VCaP (cell line): Measurements from ENCODE around the gene SLC25A1.
A peak's percentile ranks its signal among the peaks of the same experiment; 100 is the strongest.

Experiments used
- H3K27ac ChIP-seq: fragments of 450-650 bp; 2 replicates; pipeline ENCODE4 v1.5.1; 2017
- TF ChIP-seq, protein P1 (sequence below): fragments of 450-650 bp; conservative IDR thresholded peaks from 2 replicates; pipeline ENCODE4 v1.5.1; 2017; ENCODE audit warnings: mild to moderate bottlenecking, moderate library complexity

The SLC25A1 gene

DNA sequence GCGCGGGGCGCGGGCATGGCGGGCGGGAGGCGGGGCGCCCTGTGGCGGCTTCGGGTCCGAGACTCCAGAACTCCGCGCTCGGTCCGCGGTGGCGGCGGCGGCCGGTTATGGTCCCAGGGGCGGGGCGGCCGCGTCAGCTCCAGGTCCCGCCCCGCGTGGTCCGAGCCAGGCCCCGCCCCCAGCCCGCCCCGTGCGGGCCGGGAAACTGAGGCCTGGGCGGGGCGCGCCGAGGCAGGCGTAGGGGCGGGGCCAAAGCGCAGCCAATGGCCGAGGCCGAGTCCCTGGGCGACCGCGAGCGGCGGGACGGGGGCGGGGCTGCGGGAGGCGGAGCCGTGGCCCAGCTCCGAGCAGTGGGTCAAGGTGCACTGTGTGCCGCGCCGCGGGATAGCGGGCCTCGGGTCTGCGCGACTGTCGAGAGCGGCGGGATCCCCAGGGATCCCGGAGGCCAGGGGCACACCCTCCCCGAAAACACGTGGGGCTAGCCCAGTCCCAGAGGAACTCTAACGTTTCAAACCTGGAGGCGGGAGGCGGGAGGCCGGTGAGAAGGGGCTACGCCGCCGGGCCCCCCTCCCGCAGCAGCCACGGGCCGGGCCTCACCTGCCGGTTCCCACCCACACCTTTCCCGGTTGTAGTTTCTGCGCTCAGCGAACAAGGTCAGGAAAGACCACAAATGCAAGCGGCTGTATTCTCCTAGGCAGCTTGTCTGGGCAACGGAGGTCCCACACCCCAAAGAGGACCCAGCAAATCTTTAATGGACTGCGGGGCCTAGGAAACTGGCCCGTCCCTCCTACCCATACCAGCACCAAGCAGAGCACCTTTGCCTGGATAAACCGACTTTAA lies at the start of gene SLC25A1:
Gene SLC25A1 (minus strand): TSS at position 80 of the 840 bp plus-strand sequence. CDS start 63 bp downstream, at position 17.
- H3K27ac ChIP-seq, result peak within 1 kb of the TSS; percentile 95

DNA sequence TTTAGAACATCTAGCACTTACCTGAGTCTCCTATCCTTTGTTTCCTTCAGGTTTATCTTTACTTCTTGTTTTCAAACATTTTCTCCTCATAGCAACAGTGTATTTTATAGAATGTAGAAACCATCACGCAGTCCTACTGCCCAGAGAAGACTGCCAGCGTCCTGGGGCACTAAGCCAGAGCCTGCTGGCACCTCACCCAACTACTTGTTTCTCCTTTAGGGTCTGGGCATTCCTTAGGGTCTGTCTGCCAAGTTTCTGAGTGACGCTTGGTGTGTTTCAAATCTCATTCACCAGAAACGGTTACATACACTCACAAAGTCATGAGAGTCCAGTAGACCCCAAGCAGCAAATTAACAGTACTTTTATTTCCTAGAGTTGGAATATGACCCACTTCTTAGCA lies 49.6 kb upstream of the SLC25A1 start:
- H3K27ac ChIP-seq, result no peak overlapping the region
- TF ChIP-seq, protein P1, sequence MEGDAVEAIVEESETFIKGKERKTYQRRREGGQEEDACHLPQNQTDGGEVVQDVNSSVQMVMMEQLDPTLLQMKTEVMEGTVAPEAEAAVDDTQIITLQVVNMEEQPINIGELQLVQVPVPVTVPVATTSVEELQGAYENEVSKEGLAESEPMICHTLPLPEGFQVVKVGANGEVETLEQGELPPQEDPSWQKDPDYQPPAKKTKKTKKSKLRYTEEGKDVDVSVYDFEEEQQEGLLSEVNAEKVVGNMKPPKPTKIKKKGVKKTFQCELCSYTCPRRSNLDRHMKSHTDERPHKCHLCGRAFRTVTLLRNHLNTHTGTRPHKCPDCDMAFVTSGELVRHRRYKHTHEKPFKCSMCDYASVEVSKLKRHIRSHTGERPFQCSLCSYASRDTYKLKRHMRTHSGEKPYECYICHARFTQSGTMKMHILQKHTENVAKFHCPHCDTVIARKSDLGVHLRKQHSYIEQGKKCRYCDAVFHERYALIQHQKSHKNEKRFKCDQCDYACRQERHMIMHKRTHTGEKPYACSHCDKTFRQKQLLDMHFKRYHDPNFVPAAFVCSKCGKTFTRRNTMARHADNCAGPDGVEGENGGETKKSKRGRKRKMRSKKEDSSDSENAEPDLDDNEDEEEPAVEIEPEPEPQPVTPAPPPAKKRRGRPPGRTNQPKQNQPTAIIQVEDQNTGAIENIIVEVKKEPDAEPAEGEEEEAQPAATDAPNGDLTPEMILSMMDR, result no peak

More for the DNA sequence above, at the start of gene SLC25A1:
- TF ChIP-seq, protein P1, result no peak

- H3K27ac ChIP-seq, result no peak overlapping the region
- TF ChIP-seq, protein P1, result no peak
Measured at GRCh38 chr22:19226428-19226827, 47.9 kb upstream of the SLC25A1 start.

GRCh38 chr22:19225560-19225959 lies 47.0 kb upstream of the SLC25A1 start:
- H3K27ac ChIP-seq, result no peak overlapping the region
- TF ChIP-seq, protein P1, result no peak

GRCh38 chr22:19224985-19225384 lies 46.4 kb upstream of the SLC25A1 start:
- TF ChIP-seq, protein P1, result no peak
- H3K27ac ChIP-seq, result no peak overlapping the region

DNA sequence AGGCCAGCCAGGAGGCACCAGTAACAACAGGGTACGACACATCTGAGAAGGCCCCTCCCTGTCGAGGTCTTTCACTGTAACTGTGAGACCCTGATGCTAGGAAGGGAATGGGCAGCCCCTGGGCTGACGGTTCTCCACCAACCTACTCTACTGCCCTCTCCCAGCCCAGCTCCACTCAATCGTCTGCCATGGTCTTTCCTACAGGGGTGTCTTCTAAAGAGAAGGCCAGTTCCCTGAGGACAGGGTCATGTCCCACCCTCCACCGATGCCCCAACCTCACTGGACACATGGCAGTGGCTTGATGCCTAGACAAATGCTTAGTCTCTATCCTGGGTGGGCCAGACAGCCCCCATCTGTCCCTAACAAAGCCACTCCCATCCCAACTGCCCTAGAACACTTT lies 46.0 kb upstream of the SLC25A1 start:
- H3K27ac ChIP-seq, result no peak overlapping the region
- TF ChIP-seq, protein P1, result no peak

DNA sequence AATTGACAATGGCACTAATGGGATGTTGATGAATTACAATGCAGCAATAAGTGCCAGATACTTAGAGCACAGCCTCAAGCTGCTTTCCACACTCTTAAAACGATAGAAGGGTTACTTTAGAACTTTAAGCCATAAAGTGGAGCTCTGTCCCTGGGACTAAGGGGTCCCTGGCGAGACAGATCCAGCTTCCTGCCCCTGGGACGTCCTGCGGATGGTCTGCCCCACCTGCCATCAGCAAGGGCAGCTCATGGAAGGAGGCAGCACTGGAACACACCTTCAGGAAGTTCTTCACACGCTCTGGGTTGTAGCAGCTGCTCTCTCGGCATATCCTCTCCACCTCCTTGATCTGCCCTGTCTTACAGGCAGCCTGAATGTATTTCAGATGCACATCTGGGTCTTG lies 45.1 kb upstream of the SLC25A1 start:
- TF ChIP-seq, protein P1, result no peak
- H3K27ac ChIP-seq, result no peak overlapping the region
